Neuron (in vitro differentiated cells): ENCODE data around the gene TMEM51.

Experiments
- H2AFZ ChIP-seq: one replicate; pipeline ENCODE4 v1.6.1; 2013; ENCODE audit warnings: low read depth, mild to moderate bottlenecking, inconsistent platforms, low read length, moderate library complexity
- H3K27me3 ChIP-seq: one replicate; pipeline ENCODE4 v1.6.1; 2013; ENCODE audit warnings: low read length; ENCODE audit not compliant: insufficient read depth
- H3K36me3 ChIP-seq: one replicate; pipeline ENCODE4 v1.6.1; 2013; ENCODE audit warnings: low read length; ENCODE audit not compliant: insufficient read depth
- H3K4me1 ChIP-seq: one replicate; pipeline ENCODE4 v1.6.1; 2013; ENCODE audit warnings: low read length; ENCODE audit not compliant: insufficient read depth
- H3K4me3 ChIP-seq: 2 replicates; pipeline ENCODE4 v1.5.1; 2013; ENCODE audit warnings: mild to moderate bottlenecking, low read length, moderate library complexity
- H3K9me3 ChIP-seq: one replicate; pipeline ENCODE4 v1.6.1; 2013; ENCODE audit warnings: low read length

TMEM51 gene

GRCh38 chr1:15218287-15219279 lies 65.0 kb downstream of the TMEM51 start:
- Histone ChIP-seq H2AFZ (no peak overlapping the region), H3K4me3 (no peak overlapping the region), H3K36me3 (peaks cover 5% of the 10 kb centered on the region), H3K9me3 (peaks cover 22% of the 10 kb centered on the region), H3K4me1 (peaks cover 15% of the 10 kb centered on the region), H3K27me3 (no peaks in the 10 kb centered on the region)

- no peak overlapping the region for H3K4me3 ChIP-seq
- peaks cover 22% of the 10 kb centered on the region for H3K9me3 ChIP-seq
- no peaks in the 10 kb centered on the region for H3K27me3 ChIP-seq
- H3K36me3 ChIP-seq, result peaks cover 5% of the 10 kb centered on the region
- no peak overlapping the region for H2AFZ ChIP-seq
- H3K4me1 ChIP-seq, result peaks cover 8% of the 10 kb centered on the region
Measured at GRCh38 chr1:15219280-15220023, 65.9 kb downstream of the TMEM51 start.

GRCh38 chr1:15220024-15220392 lies 66.5 kb downstream of the TMEM51 start:
- no peaks in the 10 kb centered on the region for H3K27me3 ChIP-seq
- H2AFZ ChIP-seq, result no peak overlapping the region
- H3K9me3 ChIP-seq, result peaks cover 22% of the 10 kb centered on the region
- no peak overlapping the region for H3K4me3 ChIP-seq
- peaks cover 4% of the 10 kb centered on the region for H3K4me1 ChIP-seq
- H3K36me3 ChIP-seq, result peaks cover 5% of the 10 kb centered on the region

GRCh38 chr1:15220825-15221431 lies 67.4 kb downstream of the TMEM51 start:
- Histone ChIP-seq H3K4me3 (no peak overlapping the region), H3K4me1 (no peaks in the 10 kb centered on the region)

GRCh38 chr1:15222653-15223303 lies 69.2 kb downstream of the TMEM51 start:
- Histone ChIP-seq H3K27me3 (no peaks in the 10 kb centered on the region), H2AFZ (no peak overlapping the region), H3K36me3 (peaks cover 5% of the 10 kb centered on the region), H3K4me1 (no peaks in the 10 kb centered on the region), H3K9me3 (peaks cover 17% of the 10 kb centered on the region), H3K4me3 (no peak overlapping the region)

More at GRCh38 chr1:15220825-15221431, 67.4 kb downstream of the TMEM51 start:
- Histone ChIP-seq H3K9me3 (peaks cover 22% of the 10 kb centered on the region), H3K36me3 (peaks cover 5% of the 10 kb centered on the region), H3K27me3 (no peaks in the 10 kb centered on the region), H2AFZ (no peak overlapping the region)

- peaks cover 7% of the 10 kb centered on the region for H3K9me3 ChIP-seq
- no peaks in the 10 kb centered on the region for H3K27me3 ChIP-seq
- no peak overlapping the region for H3K4me3 ChIP-seq
- no peak overlapping the region for H2AFZ ChIP-seq
- peaks cover 2% of the 10 kb centered on the region for H3K36me3 ChIP-seq
- no peaks in the 10 kb centered on the region for H3K4me1 ChIP-seq
Measured at GRCh38 chr1:15224259-15224869, 70.8 kb downstream of the TMEM51 start.

GRCh38 chr1:15224974-15225373 lies 71.4 kb downstream of the TMEM51 start:
- H2AFZ ChIP-seq, result no peak overlapping the region
- H3K4me1 ChIP-seq, result no peaks in the 10 kb centered on the region
- H3K27me3 ChIP-seq, result no peaks in the 10 kb centered on the region
- H3K36me3 ChIP-seq, result no peaks in the 10 kb centered on the region
- no peak overlapping the region for H3K4me3 ChIP-seq
- H3K9me3 ChIP-seq, result peaks cover 2% of the 10 kb centered on the region

GRCh38 chr1:15225461-15225860 lies 71.9 kb downstream of the TMEM51 start:
- no peaks in the 10 kb centered on the region for H3K4me1 ChIP-seq
- H3K4me3 ChIP-seq, result no peak overlapping the region
- peaks cover under 1% of the 10 kb centered on the region for H3K9me3 ChIP-seq
- no peaks in the 10 kb centered on the region for H3K27me3 ChIP-seq
- H2AFZ ChIP-seq, result no peak overlapping the region
- H3K36me3 ChIP-seq, result no peaks in the 10 kb centered on the region

- H3K36me3 ChIP-seq, result no peaks in the 10 kb centered on the region
- no peaks in the 10 kb centered on the region for H3K4me1 ChIP-seq
- no peak overlapping the region for H3K4me3 ChIP-seq
- H3K27me3 ChIP-seq, result no peaks in the 10 kb centered on the region
- H3K9me3 ChIP-seq, result no peaks in the 10 kb centered on the region
- no peak overlapping the region for H2AFZ ChIP-seq
Measured at GRCh38 chr1:15226388-15227255, 73.1 kb downstream of the TMEM51 start.

- H3K36me3 ChIP-seq, result no peaks in the 10 kb centered on the region
- no peak overlapping the region for H3K4me3 ChIP-seq
- H3K27me3 ChIP-seq, result no peaks in the 10 kb centered on the region
- no peaks in the 10 kb centered on the region for H3K4me1 ChIP-seq
- no peak overlapping the region for H2AFZ ChIP-seq
- no peaks in the 10 kb centered on the region for H3K9me3 ChIP-seq
Measured at GRCh38 chr1:15229707-15230131, 76.2 kb downstream of the TMEM51 start.

GRCh38 chr1:15231714-15232201 lies 78.2 kb downstream of the TMEM51 start:
- Histone ChIP-seq H3K36me3 (no peaks in the 10 kb centered on the region), H3K9me3 (no peaks in the 10 kb centered on the region), H3K4me3 (no peak overlapping the region), H3K4me1 (no peaks in the 10 kb centered on the region), H2AFZ (no peak overlapping the region), H3K27me3 (no peaks in the 10 kb centered on the region)
